ENCODE measurements around the gene CELA3A. TPM values are rescaled to one million over a fixed set of nuclear protein-coding genes. Genes with fewer than 3 reads are reported as not detected.

Gene CELA3A
- total and polyA plus RNA-seq, 2 donors, result 0.19 to 5.2 TPM

- 20% methylated on average over 6 of the region's 6 CpGs for WGBS
- Histone ChIP-seq H3K4me3 (ENCODE audit: low read length in 2 of 2) (peak overlapping the region in 1 of 2 donors; percentile 19), H3K27me3 (ENCODE audit: control insufficient read depth in 2 of 2, insufficient read depth in 1 of 2, low read length in 1 of 2) (no peaks in the 10 kb centered on the region), H3K4me1 (ENCODE audit: control insufficient read depth in 2 of 2, insufficient read depth in 2 of 2, low read length in 2 of 2) (peaks cover 12 to 55% of the 10 kb centered on the region in 2 donors), H3K27ac (ENCODE audit: low read depth in 1 of 2, low read length in 1 of 2) (peak overlapping the region; percentile 88 to 93), H3K9me3 (ENCODE audit: control insufficient read depth in 2 of 2, insufficient read depth in 1 of 2, low read length in 1 of 2) (no peaks in the 10 kb centered on the region), H3K36me3 (ENCODE audit: control insufficient read depth in 2 of 2, insufficient read depth in 2 of 2, low read length in 1 of 2) (no peaks in the 10 kb centered on the region)
- DNase-seq (ENCODE audit: low read depth in 6 of 9, low spot score in 9 of 9), result peak in 8 of 9 donors; percentile 64 to 95 (median 84)
Measured at GRCh38 chr1:22039594-22040285, 38.3 kb downstream of the CELA3A start.

- H3K36me3 ChIP-seq (ENCODE audit: control insufficient read depth in 2 of 2, insufficient read depth in 2 of 2, low read length in 1 of 2), result no peaks in the 10 kb centered on the region
- peak overlapping the region; percentile 88 to 93 for H3K27ac ChIP-seq (ENCODE audit: low read depth in 1 of 2, low read length in 1 of 2)
- H3K27me3 ChIP-seq (ENCODE audit: control insufficient read depth in 2 of 2, insufficient read depth in 1 of 2, low read length in 1 of 2), result no peaks in the 10 kb centered on the region
- 97% methylated on average over 5 of the region's 5 CpGs for WGBS
- no peaks in the 10 kb centered on the region for H3K9me3 ChIP-seq (ENCODE audit: control insufficient read depth in 2 of 2, insufficient read depth in 1 of 2, low read length in 1 of 2)
- H3K4me3 ChIP-seq (ENCODE audit: low read length in 2 of 2), result no peak overlapping the region
- no peak for DNase-seq (ENCODE audit: low read depth in 6 of 9, low spot score in 9 of 9)
- peaks cover 12 to 58% of the 10 kb centered on the region in 2 donors for H3K4me1 ChIP-seq (ENCODE audit: control insufficient read depth in 2 of 2, insufficient read depth in 2 of 2, low read length in 2 of 2)
Measured at GRCh38 chr1:22040286-22040623, 38.8 kb downstream of the CELA3A start.

DNA sequence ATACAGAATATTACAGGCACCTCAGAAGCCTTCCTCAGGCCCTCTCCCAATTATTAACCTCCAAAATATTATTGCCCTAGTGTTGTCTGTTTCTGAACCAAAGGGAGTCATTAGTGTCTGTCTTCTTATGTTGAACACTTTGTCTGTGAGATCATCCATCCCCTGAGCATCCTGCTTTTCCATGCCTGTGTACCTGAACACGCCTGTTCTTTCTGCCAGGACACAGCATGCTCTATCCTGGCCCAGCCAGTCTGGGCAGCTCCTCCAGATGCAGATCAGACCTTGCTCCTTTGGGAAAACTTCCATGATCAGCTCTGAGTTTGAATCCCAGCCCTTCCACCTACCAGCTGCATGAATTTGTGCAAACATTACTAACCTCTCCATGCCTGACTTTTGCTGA is 40.0 kb downstream of the CELA3A start:
- H3K4me3 ChIP-seq (ENCODE audit: low read length in 2 of 2), result no peak overlapping the region
- WGBS, result 96% methylated on average over 1 of the region's 1 CpG
- no peaks in the 10 kb centered on the region for H3K9me3 ChIP-seq (ENCODE audit: control insufficient read depth in 2 of 2, insufficient read depth in 1 of 2, low read length in 1 of 2)
- no peak for DNase-seq (ENCODE audit: low read depth in 6 of 9, low spot score in 9 of 9)
- no peak overlapping the region for H3K27ac ChIP-seq (ENCODE audit: low read depth in 1 of 2, low read length in 1 of 2)
- H3K36me3 ChIP-seq (ENCODE audit: control insufficient read depth in 2 of 2, insufficient read depth in 2 of 2, low read length in 1 of 2), result no peaks in the 10 kb centered on the region
- no peaks in the 10 kb centered on the region for H3K27me3 ChIP-seq (ENCODE audit: control insufficient read depth in 2 of 2, insufficient read depth in 1 of 2, low read length in 1 of 2)
- H3K4me1 ChIP-seq (ENCODE audit: control insufficient read depth in 2 of 2, insufficient read depth in 2 of 2, low read length in 2 of 2), result peaks cover 12 to 58% of the 10 kb centered on the region in 2 donors

DNA sequence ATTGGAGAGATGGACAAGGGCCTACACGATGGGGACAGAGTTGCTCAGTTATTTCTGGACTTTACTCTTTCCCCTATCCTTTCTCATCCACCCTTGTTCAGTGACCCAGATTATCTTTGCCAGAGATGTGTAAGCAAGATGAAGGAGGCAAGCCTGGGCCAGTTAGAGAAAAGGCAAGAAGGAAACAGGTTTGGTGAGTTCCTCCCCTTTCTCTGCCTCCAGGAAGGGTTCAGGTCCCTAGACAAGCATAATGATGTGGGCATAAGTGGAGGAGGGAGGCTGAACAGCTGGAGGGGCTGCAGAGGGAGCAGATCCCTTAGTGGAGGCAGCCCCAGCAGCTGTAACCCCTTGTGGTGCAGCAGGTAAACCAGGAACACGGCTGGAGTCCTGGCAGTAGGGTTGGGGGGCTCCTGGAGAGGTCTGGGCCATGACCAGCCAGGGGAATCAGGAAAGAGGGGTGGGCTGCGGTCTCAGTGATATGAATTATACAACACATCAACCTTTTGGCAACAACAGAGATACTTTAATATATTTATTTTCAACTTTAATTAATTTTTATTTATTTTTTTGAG is 41.8 kb downstream of the CELA3A start:
- Histone ChIP-seq H3K4me1 (ENCODE audit: control insufficient read depth in 2 of 2, insufficient read depth in 2 of 2, low read length in 2 of 2) (peaks cover 12 to 53% of the 10 kb centered on the region in 2 donors), H3K9me3 (ENCODE audit: control insufficient read depth in 2 of 2, insufficient read depth in 1 of 2, low read length in 1 of 2) (no peaks in the 10 kb centered on the region), H3K36me3 (ENCODE audit: control insufficient read depth in 2 of 2, insufficient read depth in 2 of 2, low read length in 1 of 2) (no peaks in the 10 kb centered on the region), H3K27me3 (ENCODE audit: control insufficient read depth in 2 of 2, insufficient read depth in 1 of 2, low read length in 1 of 2) (no peaks in the 10 kb centered on the region), H3K27ac (ENCODE audit: low read depth in 1 of 2, low read length in 1 of 2) (no peak overlapping the region), H3K4me3 (ENCODE audit: low read length in 2 of 2) (no peak overlapping the region)
- WGBS, result 90% methylated on average over 3 of the region's 3 CpGs
- DNase-seq (ENCODE audit: low read depth in 6 of 9, low spot score in 9 of 9), result peak in 1 of 9 donors; percentile 45

- Histone ChIP-seq H3K27ac (ENCODE audit: low read depth in 1 of 2, low read length in 1 of 2) (no peak overlapping the region), H3K4me1 (ENCODE audit: control insufficient read depth in 2 of 2, insufficient read depth in 2 of 2, low read length in 2 of 2) (peaks cover 7 to 40% of the 10 kb centered on the region in 2 donors), H3K36me3 (ENCODE audit: control insufficient read depth in 2 of 2, insufficient read depth in 2 of 2, low read length in 1 of 2) (no peaks in the 10 kb centered on the region), H3K27me3 (ENCODE audit: control insufficient read depth in 2 of 2, insufficient read depth in 1 of 2, low read length in 1 of 2) (no peaks in the 10 kb centered on the region), H3K9me3 (ENCODE audit: control insufficient read depth in 2 of 2, insufficient read depth in 1 of 2, low read length in 1 of 2) (no peaks in the 10 kb centered on the region), H3K4me3 (ENCODE audit: low read length in 2 of 2) (no peak overlapping the region)
- WGBS, result 93% methylated on average over 3 of the region's 3 CpGs
- no peak for DNase-seq (ENCODE audit: low read depth in 6 of 9, low spot score in 9 of 9)
Measured at GRCh38 chr1:22044690-22045420, 43.4 kb downstream of the CELA3A start.

- WGBS, result 94% methylated on average over 2 of the region's 2 CpGs
- H3K4me3 ChIP-seq (ENCODE audit: low read length in 2 of 2), result no peak overlapping the region
- no peak overlapping the region for H3K27ac ChIP-seq (ENCODE audit: low read depth in 1 of 2, low read length in 1 of 2)
- H3K4me1 ChIP-seq (ENCODE audit: control insufficient read depth in 2 of 2, insufficient read depth in 2 of 2, low read length in 2 of 2), result peaks cover 0 to 31% of the 10 kb centered on the region in 2 donors
- H3K27me3 ChIP-seq (ENCODE audit: control insufficient read depth in 2 of 2, insufficient read depth in 1 of 2, low read length in 1 of 2), result no peaks in the 10 kb centered on the region
- no peaks in the 10 kb centered on the region for H3K36me3 ChIP-seq (ENCODE audit: control insufficient read depth in 2 of 2, insufficient read depth in 2 of 2, low read length in 1 of 2)
- no peaks in the 10 kb centered on the region for H3K9me3 ChIP-seq (ENCODE audit: control insufficient read depth in 2 of 2, insufficient read depth in 1 of 2, low read length in 1 of 2)
- DNase-seq (ENCODE audit: low read depth in 6 of 9, low spot score in 9 of 9), result no peak
Measured at GRCh38 chr1:22045604-22046228, 44.3 kb downstream of the CELA3A start.

- Histone ChIP-seq H3K36me3 (ENCODE audit: control insufficient read depth in 2 of 2, insufficient read depth in 2 of 2, low read length in 1 of 2) (no peaks in the 10 kb centered on the region), H3K27me3 (ENCODE audit: control insufficient read depth in 2 of 2, insufficient read depth in 1 of 2, low read length in 1 of 2) (no peaks in the 10 kb centered on the region), H3K27ac (ENCODE audit: low read depth in 1 of 2, low read length in 1 of 2) (no peak overlapping the region), H3K9me3 (ENCODE audit: control insufficient read depth in 2 of 2, insufficient read depth in 1 of 2, low read length in 1 of 2) (no peaks in the 10 kb centered on the region), H3K4me1 (ENCODE audit: control insufficient read depth in 2 of 2, insufficient read depth in 2 of 2, low read length in 2 of 2) (peaks cover under 1 to 12% of the 10 kb centered on the region in 2 donors), H3K4me3 (ENCODE audit: low read length in 2 of 2) (no peak overlapping the region)
- WGBS, result 93% methylated on average over 8 of the region's 8 CpGs
- no peak for DNase-seq (ENCODE audit: low read depth in 6 of 9, low spot score in 9 of 9)
Measured at GRCh38 chr1:22048351-22049192, 47.1 kb downstream of the CELA3A start.

GRCh38 chr1:22050330-22050729 is 48.9 kb downstream of the CELA3A start:
- Histone ChIP-seq H3K4me3 (ENCODE audit: low read length in 2 of 2) (no peak overlapping the region), H3K36me3 (ENCODE audit: control insufficient read depth in 2 of 2, insufficient read depth in 2 of 2, low read length in 1 of 2) (no peaks in the 10 kb centered on the region), H3K27ac (ENCODE audit: low read depth in 1 of 2, low read length in 1 of 2) (no peak overlapping the region), H3K4me1 (ENCODE audit: control insufficient read depth in 2 of 2, insufficient read depth in 2 of 2, low read length in 2 of 2) (peaks cover 8 to 9% of the 10 kb centered on the region in 2 donors), H3K27me3 (ENCODE audit: control insufficient read depth in 2 of 2, insufficient read depth in 1 of 2, low read length in 1 of 2) (no peaks in the 10 kb centered on the region), H3K9me3 (ENCODE audit: control insufficient read depth in 2 of 2, insufficient read depth in 1 of 2, low read length in 1 of 2) (no peaks in the 10 kb centered on the region)
- WGBS, result 98% methylated on average over 3 of the region's 3 CpGs
- no peak for DNase-seq (ENCODE audit: low read depth in 6 of 9, low spot score in 9 of 9)
